ENCODE measurements around the gene RASGEF1C.

DNA sequence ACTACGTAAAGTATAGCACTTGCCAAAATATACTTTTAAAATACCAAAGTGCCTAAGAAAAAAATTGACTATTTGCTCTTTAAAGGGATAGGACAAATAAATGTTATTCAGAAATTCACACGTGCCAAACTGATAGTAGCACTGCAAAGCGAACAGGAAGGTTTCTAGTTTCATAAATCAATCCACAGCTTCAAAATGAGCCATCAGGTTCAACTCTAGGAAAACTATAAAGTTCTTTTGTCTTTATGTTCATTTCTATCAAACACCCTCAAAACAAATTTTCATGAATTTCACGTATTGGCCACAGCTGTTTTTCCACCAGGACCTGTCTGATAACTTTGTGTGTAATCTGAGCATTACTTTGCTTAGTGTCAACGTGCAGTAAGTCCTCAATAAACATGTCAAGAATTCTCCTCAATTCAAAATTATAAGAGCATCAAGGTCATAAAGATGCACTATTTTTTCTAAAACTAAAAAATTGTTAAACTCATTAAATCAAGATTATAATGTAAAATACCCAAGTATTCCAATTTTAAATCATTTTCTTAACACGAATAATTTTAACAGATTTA, 140.4 kb downstream of the RASGEF1C start:
- TF ChIP-seq POLR2A (IDR thresholded peaks at IDR 0.05) = no peak
- TF ChIP-seq, protein P1, sequence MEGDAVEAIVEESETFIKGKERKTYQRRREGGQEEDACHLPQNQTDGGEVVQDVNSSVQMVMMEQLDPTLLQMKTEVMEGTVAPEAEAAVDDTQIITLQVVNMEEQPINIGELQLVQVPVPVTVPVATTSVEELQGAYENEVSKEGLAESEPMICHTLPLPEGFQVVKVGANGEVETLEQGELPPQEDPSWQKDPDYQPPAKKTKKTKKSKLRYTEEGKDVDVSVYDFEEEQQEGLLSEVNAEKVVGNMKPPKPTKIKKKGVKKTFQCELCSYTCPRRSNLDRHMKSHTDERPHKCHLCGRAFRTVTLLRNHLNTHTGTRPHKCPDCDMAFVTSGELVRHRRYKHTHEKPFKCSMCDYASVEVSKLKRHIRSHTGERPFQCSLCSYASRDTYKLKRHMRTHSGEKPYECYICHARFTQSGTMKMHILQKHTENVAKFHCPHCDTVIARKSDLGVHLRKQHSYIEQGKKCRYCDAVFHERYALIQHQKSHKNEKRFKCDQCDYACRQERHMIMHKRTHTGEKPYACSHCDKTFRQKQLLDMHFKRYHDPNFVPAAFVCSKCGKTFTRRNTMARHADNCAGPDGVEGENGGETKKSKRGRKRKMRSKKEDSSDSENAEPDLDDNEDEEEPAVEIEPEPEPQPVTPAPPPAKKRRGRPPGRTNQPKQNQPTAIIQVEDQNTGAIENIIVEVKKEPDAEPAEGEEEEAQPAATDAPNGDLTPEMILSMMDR (IDR thresholded peaks at IDR 0.05) = no peak

All from prostate gland (tissue), 2 donors.